ENCODE measurements around the gene GSTA1. TPM values are rescaled to one million over a fixed set of nuclear protein-coding genes. Genes with fewer than 3 reads are reported as not detected.
"Not testable (repeated sequence)": the region's sequence is repeated elsewhere in the genome, so short reads cannot be mapped to it uniquely, and the experiment has no call there.

GSTA1 gene
- total RNA-seq, 2 donors from 2014 or later: not detected

DNA sequence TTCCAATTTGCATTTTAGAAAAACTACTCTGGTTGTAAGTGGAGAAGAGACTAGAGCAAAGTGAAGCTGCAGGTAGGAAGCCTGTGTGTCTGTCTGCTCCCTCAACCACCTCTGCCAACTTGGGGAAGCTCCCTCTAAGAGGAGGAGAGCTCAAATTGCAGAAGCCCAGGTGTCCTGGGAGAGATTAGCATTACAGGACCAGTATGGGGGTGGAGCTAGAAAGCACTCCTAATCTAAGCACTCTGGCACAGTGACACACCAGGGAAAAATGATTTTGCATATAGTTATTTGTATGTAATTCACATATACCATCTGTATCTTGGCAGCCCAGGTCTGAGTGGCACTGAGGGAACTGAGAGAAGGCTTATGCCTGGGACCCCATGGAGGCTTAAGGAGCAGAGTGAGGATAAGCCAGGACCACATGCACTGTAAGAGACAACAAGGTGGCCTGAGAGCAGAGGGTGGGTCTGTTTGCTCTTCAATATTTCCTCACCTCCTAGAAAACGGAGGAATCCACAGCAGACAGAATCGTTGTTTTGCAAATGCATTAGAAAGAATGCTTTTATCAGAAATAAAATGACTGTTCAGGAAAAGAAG is 54.0 kb downstream of the GSTA1 start:
- no peak for DNase-seq (ENCODE audit: low spot score)
- no peak overlapping the region for H3K4me3 ChIP-seq
- no peaks in the 10 kb centered on the region for H3K36me3 ChIP-seq
- TF ChIP-seq, protein P1, sequence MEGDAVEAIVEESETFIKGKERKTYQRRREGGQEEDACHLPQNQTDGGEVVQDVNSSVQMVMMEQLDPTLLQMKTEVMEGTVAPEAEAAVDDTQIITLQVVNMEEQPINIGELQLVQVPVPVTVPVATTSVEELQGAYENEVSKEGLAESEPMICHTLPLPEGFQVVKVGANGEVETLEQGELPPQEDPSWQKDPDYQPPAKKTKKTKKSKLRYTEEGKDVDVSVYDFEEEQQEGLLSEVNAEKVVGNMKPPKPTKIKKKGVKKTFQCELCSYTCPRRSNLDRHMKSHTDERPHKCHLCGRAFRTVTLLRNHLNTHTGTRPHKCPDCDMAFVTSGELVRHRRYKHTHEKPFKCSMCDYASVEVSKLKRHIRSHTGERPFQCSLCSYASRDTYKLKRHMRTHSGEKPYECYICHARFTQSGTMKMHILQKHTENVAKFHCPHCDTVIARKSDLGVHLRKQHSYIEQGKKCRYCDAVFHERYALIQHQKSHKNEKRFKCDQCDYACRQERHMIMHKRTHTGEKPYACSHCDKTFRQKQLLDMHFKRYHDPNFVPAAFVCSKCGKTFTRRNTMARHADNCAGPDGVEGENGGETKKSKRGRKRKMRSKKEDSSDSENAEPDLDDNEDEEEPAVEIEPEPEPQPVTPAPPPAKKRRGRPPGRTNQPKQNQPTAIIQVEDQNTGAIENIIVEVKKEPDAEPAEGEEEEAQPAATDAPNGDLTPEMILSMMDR (IDR thresholded peaks at IDR 0.05): no peak
- no peak overlapping the region for H3K27ac ChIP-seq
- H3K27me3 ChIP-seq: no peaks in the 10 kb centered on the region
- no peaks in the 10 kb centered on the region for H3K9me3 ChIP-seq
- H3K4me1 ChIP-seq: no peaks in the 10 kb centered on the region

DNA sequence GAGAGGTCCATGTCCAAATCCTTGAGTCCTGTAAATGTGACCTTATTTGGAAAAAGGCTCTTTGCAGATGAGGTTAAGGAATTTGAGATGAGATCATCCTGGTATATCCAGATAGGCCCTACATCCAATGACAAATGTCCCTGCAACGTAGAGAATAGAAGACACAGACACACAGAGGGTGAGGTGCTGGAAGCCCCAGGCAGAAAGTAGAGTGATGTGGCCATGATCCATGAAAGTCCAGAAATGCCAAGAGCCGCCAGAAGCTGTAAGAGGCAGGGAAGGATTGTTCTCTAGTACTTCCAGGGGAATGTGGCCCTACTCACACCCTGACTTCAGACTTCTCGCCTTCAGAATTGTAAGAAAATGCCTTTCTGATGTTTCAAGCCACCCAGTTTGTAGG is 56.3 kb downstream of the GSTA1 start:
- not testable (repeated sequence) for DNase-seq (ENCODE audit: low spot score); H3K27ac ChIP-seq; H3K36me3 ChIP-seq; H3K4me3 ChIP-seq; H3K27me3 ChIP-seq; H3K4me1 ChIP-seq; H3K9me3 ChIP-seq

DNA sequence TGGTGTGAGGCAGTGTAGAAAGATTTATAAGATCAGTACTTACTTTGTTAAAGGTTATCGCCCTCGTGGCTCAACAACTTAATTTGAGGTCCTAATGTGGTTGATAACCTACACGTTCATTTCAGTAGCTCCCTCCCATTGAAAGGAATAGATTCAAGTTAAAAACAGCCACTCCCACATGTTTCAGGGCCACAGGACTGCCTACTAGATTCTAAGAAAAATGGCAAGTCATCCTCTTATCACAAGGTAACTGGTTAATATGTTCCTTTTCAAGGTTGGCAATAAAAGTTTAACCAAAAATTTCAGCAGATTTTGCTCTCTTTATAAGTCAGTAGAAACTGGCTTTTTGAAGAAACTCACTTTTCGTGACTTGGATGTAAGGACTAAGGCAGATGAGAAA is 57.4 kb downstream of the GSTA1 start:
- no peak for DNase-seq (ENCODE audit: low spot score)
- TF ChIP-seq, protein P1 (IDR thresholded peaks at IDR 0.05): no peak
- H3K27me3 ChIP-seq: no peaks in the 10 kb centered on the region

DNA sequence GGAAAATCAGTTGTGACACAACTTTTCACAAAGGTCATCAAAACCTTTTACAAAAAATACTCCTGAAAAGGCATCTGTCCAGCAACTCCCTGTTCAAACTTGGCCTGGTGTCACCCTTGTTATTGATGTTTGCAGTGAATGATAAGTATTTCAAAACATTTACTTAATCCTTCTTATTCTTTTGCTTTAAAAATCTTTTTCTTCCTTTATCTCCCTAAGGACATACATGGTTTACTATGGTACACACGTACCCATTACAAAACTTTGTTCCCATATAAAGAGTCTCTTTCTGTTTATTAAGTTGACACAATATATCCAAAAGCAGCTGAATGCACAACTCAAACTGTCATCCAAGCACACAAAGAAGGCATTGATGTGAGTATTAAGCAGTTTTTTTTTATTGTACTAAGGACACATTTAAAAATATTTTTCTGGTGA is 57.8 kb downstream of the GSTA1 start:
- TF ChIP-seq, protein P1 (IDR thresholded peaks at IDR 0.05): no peak
- Histone ChIP-seq H3K9me3 (peaks cover 0 to under 1% of the 10 kb centered on the region in 2 donors), H3K4me3 (no peak overlapping the region), H3K36me3 (no peaks in the 10 kb centered on the region), H3K27me3 (no peaks in the 10 kb centered on the region), H3K27ac (no peak overlapping the region), H3K4me1 (no peaks in the 10 kb centered on the region)
- DNase-seq (ENCODE audit: low spot score): no peak

More for the DNA sequence above, 57.4 kb downstream of the GSTA1 start:
- H3K4me3 ChIP-seq: no peak overlapping the region
- H3K36me3 ChIP-seq: no peaks in the 10 kb centered on the region
- H3K27ac ChIP-seq: no peak overlapping the region
- no peaks in the 10 kb centered on the region for H3K9me3 ChIP-seq
- no peaks in the 10 kb centered on the region for H3K4me1 ChIP-seq

DNA sequence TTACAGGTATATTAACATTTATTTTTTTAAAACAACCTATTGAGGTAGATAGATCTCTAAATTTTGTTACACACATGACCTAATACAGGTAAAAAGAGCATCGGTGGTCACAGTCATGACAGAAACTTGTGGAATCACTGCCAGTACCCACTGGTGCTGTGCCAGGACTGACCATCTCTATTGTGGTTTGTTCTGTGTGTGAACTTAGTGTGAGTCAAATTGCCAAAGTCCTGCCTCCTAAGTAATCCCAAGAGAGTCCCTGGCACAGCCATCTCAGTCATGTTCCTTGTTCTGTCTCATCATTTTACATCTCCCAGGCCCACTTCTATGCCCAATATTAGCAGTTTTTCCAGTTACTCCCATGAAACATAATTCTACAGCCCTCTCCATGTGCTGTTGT is 61.7 kb downstream of the GSTA1 start:
- no peak overlapping the region for H3K4me3 ChIP-seq
- peaks cover 0 to 8% of the 10 kb centered on the region in 2 donors for H3K9me3 ChIP-seq

More for the DNA sequence above, 61.7 kb downstream of the GSTA1 start:
- no peak overlapping the region for H3K27ac ChIP-seq
- H3K36me3 ChIP-seq: no peaks in the 10 kb centered on the region
- no peak for DNase-seq (ENCODE audit: low spot score)
- TF ChIP-seq, protein P1 (IDR thresholded peaks at IDR 0.05): no peak
- H3K27me3 ChIP-seq: no peaks in the 10 kb centered on the region
- no peaks in the 10 kb centered on the region for H3K4me1 ChIP-seq

Other genes starting within 250 kb of the GSTA1 start
- gene TRAM2, start 226.8 kb downstream of the GSTA1 start, total RNA-seq: 10 to 100 TPM; 10.3 to 15.9 TPM
- 10 to 100 TPM; 13.2 to 13.4 TPM for gene TMEM14A, start 132.7 kb downstream of the GSTA1 start, total RNA-seq
- gene GSTA2, start 40.3 kb downstream of the GSTA1 start, total RNA-seq: not detected
- not detected for gene GSTA5, start 37.0 kb upstream of the GSTA1 start, total RNA-seq
- gene GSTA3, start 105.9 kb upstream of the GSTA1 start, total RNA-seq: not detected
- gene GSTA4, start 191.5 kb upstream of the GSTA1 start, total RNA-seq: 10 to 100 TPM in 1 of 2 donors, 1 to 10 TPM in 1; 9.3 to 12.1 TPM